Tibial nerve (tissue), 3 donors: Measurements from ENCODE around the gene TXNL4A.

Experiments used
- POLR2A ChIP-seq, 2 donors: fragments of 450-650 bp; IDR thresholded peaks; one replicate each; pipeline ENCODE4 v1.6.1; 2017; ENCODE audit warnings: antibody characterized with exemption in 2 of 2, mild to moderate bottlenecking in 2 of 2, moderate library complexity in 2 of 2
- TF ChIP-seq, protein P1 (sequence below), 5 experiments: fragments of 200-600 bp in 3 of 5; fragments of 450-650 bp in 2 of 5; sonication (generic) in 3 of 5; IDR thresholded peaks; one replicate each; pipeline ENCODE4 v1.5.1; 2016 to 2019; ENCODE audit warnings: antibody characterized with exemption in 5 of 5, mild to moderate bottlenecking in 3 of 5, moderate library complexity in 2 of 5

DNA sequence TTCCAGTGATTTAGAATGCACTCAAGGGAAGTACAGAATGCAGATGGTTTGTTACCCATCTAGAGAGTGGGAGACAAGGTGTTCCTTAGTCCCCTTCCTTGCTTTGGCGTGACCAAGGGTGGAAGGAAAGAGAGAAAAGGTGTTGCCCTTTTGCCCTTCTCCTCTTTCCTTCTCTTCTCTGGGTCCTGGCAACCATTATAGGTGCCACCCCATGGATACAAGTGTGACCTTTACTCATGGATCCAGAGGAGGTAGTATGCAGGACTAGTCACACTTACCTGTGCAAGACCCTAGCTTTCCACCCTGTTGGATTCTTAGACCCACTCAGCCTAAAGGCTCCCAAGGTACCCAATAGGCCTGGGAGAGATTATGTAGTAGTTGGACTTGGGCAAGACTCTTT, 34.2 kb upstream of the TXNL4A start:
- no peak for TF ChIP-seq POLR2A (IDR thresholded peaks at IDR 0.05)
- TF ChIP-seq, protein P1, sequence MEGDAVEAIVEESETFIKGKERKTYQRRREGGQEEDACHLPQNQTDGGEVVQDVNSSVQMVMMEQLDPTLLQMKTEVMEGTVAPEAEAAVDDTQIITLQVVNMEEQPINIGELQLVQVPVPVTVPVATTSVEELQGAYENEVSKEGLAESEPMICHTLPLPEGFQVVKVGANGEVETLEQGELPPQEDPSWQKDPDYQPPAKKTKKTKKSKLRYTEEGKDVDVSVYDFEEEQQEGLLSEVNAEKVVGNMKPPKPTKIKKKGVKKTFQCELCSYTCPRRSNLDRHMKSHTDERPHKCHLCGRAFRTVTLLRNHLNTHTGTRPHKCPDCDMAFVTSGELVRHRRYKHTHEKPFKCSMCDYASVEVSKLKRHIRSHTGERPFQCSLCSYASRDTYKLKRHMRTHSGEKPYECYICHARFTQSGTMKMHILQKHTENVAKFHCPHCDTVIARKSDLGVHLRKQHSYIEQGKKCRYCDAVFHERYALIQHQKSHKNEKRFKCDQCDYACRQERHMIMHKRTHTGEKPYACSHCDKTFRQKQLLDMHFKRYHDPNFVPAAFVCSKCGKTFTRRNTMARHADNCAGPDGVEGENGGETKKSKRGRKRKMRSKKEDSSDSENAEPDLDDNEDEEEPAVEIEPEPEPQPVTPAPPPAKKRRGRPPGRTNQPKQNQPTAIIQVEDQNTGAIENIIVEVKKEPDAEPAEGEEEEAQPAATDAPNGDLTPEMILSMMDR (IDR thresholded peaks at IDR 0.05) = no peak
